Thoracic aorta (tissue), 2 donors: ENCODE data around the gene ZNF519. TPM values are rescaled to one million over a fixed set of nuclear protein-coding genes. Genes with fewer than 3 reads are reported as not detected.
"Not testable (repeated sequence)": the region's sequence is repeated elsewhere in the genome, so short reads cannot be mapped to it uniquely, and the experiment has no call there.

ENCODE experiments used
- ATAC-seq: fragments of 150-250 bp; one replicate; pipeline ENCODE4 v1.8.0; 2017; ENCODE audit warnings: low read depth; ENCODE audit not compliant: insufficient number of reproducible peaks, low FRiP score
- DNase-seq: peaks from one replicate; pipeline ENCODE4 v3.0.0-alpha.2; 2020; ENCODE audit warnings: low spot score
- H3K27ac ChIP-seq, 2 donors: fragments of 200-600 bp; sonication (generic); 1 replicate in 1 of 2; 2 replicates in 1 of 2; pipeline ENCODE4 v1.5.1; 2016; ENCODE audit warnings: mild to moderate bottlenecking in 2 of 2, moderate library complexity in 2 of 2
- H3K27me3 ChIP-seq: fragments of 200-600 bp; sonication (generic); replicated peaks from 2 replicates; pipeline ENCODE4 v1.6.0; 2016; ENCODE audit warnings: mild to moderate bottlenecking; ENCODE audit not compliant: insufficient read depth
- H3K36me3 ChIP-seq: fragments of 200-600 bp; sonication (generic); one replicate; pipeline ENCODE4 v1.5.1; 2016
- H3K4me1 ChIP-seq, 2 donors: fragments of 200-600 bp; sonication (generic); 1 replicate in 1 of 2; 2 replicates in 1 of 2; pipeline versions ENCODE4 v1.5.1 to v1.6.0; 2016; ENCODE audit warnings: low read depth in 2 of 2, mild to moderate bottlenecking in 1 of 2; ENCODE audit not compliant: control insufficient read depth in 1 of 2
- H3K4me3 ChIP-seq: fragments of 200-600 bp; sonication (generic); 2 replicates; pipeline ENCODE4 v1.5.1; 2016; ENCODE audit warnings: mild to moderate bottlenecking
- H3K9me3 ChIP-seq: fragments of 200-600 bp; sonication (generic); 2 replicates; pipeline ENCODE4 v1.5.1; 2016
- CTCF ChIP-seq: fragments of 200-600 bp; sonication (generic); IDR thresholded peaks from one replicate; pipeline ENCODE4 v1.5.1; 2019; ENCODE audit warnings: antibody characterized with exemption
- total RNA-seq, 2 donors: library from RNA; depleted of rRNA; stranded (reverse); fragments of >200 nt; gene quantifications; one replicate each; pipeline versions ENCODE4 v1.1.0 to v1.2.3, GENCODE V29; 2016

Gene ZNF519
- total RNA-seq, 2 donors from 2014 or later = 1.7 to 10.4 TPM

GRCh38 chr18:14144628-14144895, 12.3 kb upstream of the ZNF519 start:
- no peak for DNase-seq
- no peak for TF ChIP-seq CTCF
- no peak for ATAC-seq

DNA sequence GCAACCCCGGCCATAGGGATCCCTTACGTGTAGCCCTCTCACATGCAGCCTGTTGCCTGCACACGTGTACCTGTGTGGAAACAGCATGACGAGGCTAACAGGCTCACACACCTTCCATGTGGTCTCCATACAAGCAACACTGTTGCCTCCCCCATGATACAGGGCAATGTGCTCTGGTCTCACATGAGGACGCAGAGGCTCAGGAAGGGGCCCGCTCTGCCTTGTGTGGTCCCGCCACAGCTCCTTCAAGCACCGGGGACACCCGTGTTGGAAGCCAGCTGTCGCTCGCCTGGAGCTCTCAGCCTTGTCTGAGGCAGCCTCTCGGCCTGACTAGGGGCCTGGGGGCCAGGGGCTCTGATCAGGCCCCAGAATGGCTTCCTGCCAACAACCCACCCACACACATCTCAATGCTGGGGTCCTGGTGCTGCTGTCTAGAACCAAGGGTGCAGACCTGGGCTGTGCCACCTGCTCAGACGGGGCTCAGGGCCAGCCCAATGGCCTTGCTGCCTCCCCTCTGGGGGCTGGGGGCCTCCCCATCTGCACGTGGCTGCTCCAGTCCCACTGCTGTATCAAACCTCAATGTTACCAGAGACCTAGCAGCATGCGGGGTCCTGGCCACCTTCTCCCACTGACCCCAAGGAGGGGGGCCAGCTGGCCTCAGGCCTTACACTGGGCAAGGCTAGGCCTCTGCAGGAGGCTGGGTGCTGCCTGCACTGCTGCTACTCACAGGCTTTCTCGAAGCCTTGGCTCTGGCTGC, 11.8 kb upstream of the ZNF519 start:
- not testable (repeated sequence) for DNase-seq, H3K36me3 ChIP-seq, ATAC-seq, H3K27ac ChIP-seq, H3K27me3 ChIP-seq, H3K4me3 ChIP-seq, H3K9me3 ChIP-seq, H3K4me1 ChIP-seq

More at GRCh38 chr18:14144628-14144895, 12.3 kb upstream of the ZNF519 start:
- H3K4me1 ChIP-seq = no peaks in the 10 kb centered on the region
- H3K27ac ChIP-seq = no peak overlapping the region
- no peaks in the 10 kb centered on the region for H3K9me3 ChIP-seq
- H3K36me3 ChIP-seq = no peaks in the 10 kb centered on the region
- H3K27me3 ChIP-seq = no peaks in the 10 kb centered on the region
- H3K4me3 ChIP-seq = no peak overlapping the region

- not testable (repeated sequence) for H3K4me1 ChIP-seq, DNase-seq, ATAC-seq, H3K27me3 ChIP-seq, H3K27ac ChIP-seq, H3K4me3 ChIP-seq, H3K36me3 ChIP-seq, H3K9me3 ChIP-seq
Measured at GRCh38 chr18:14143396-14143795, 11.2 kb upstream of the ZNF519 start.

- H3K36me3 ChIP-seq, H3K4me1 ChIP-seq, H3K27me3 ChIP-seq, ATAC-seq, H3K9me3 ChIP-seq, H3K4me3 ChIP-seq, DNase-seq, H3K27ac ChIP-seq: not testable (repeated sequence)
Measured at GRCh38 chr18:14142177-14142576, 9.9 kb upstream of the ZNF519 start.

DNA sequence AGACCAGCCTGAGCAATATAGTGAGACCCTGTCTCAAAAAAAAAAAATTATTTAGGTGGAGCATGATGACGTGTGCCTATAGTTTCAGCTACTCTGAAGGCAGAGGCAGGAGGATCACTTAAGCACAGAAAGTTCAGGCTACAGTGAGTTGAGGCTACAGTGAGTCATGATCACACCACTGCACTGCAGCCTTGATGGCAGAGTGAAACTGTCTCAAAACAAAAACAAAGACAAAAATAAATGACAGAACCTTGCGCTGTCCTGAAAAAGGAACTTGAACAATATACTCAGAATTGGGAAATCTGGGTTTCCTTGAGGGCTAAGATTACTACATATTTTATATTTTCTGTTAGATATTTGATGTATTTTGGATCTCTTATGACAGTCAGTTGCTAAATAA, 7.3 kb upstream of the ZNF519 start:
- H3K27ac ChIP-seq, ATAC-seq, DNase-seq, H3K27me3 ChIP-seq, H3K4me1 ChIP-seq, H3K9me3 ChIP-seq, H3K4me3 ChIP-seq, H3K36me3 ChIP-seq: not testable (repeated sequence)

GRCh38 chr18:14137971-14138370, 5.7 kb upstream of the ZNF519 start:
- not testable (repeated sequence) for H3K4me3 ChIP-seq, H3K36me3 ChIP-seq, H3K9me3 ChIP-seq, H3K27ac ChIP-seq, H3K4me1 ChIP-seq, DNase-seq, H3K27me3 ChIP-seq, ATAC-seq

DNA sequence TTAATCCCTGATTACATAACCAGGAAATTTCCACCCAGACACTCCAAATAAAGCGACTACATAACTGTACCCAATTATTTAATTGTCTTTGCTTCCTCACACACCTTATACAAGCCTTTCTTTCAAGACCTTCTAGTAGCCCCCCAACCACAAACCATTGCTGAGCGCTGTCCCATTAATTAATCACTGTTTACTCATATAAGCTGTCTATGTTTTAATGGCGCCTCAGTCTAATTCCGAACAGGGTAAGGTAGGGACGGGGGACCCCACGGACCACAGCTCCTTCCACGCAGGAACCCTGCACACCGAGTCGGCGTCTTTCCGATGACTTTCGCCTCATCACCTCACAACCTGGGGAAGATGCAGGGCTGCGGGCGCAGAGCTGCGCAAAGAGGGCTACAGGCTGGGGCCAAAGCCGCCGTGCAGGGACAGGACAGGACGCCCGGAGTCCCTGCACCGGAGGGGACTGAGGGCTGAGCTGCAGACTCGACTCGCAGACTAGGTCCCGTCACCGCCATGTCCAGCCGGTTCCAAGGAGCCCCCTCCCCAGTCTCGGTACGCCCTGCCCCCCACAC, 452 bp downstream of the ZNF519 start:
- not testable (repeated sequence) for H3K27me3 ChIP-seq, H3K36me3 ChIP-seq, H3K4me1 ChIP-seq, H3K9me3 ChIP-seq, DNase-seq, ATAC-seq
- peak overlapping the region; percentile 75 for H3K4me3 ChIP-seq
- peak overlapping the region; percentile 42 to 63 for H3K27ac ChIP-seq

- not testable (repeated sequence) for H3K27me3 ChIP-seq, H3K9me3 ChIP-seq, H3K4me3 ChIP-seq, H3K27ac ChIP-seq, DNase-seq, H3K36me3 ChIP-seq, ATAC-seq, H3K4me1 ChIP-seq
Measured at GRCh38 chr18:14130804-14131203, 1.4 kb downstream of the ZNF519 start.
